Gastrocnemius medialis (tissue), 4 donors: ENCODE measurements around the gene XDH. TPM values are rescaled to one million over a fixed set of nuclear protein-coding genes. Genes with fewer than 3 reads are reported as not detected.

Experiments used
- ATAC-seq, 2 donors: fragments of 150-250 bp; one replicate each; pipeline ENCODE4 v1.9.1; 2016
- DNase-seq, 2 donors: peaks; one replicate each; pipeline ENCODE4 v3.0.0-alpha.2; 2019
- H3K27ac ChIP-seq, 4 donors: fragments of 200-600 bp; sonication (generic); 1 replicate in 1 of 4; 2 replicates in 3 of 4; pipeline ENCODE4 v1.5.1; 2016 to 2018; ENCODE audit warnings: mild to moderate bottlenecking in 2 of 4, moderate library complexity in 1 of 4
- H3K27me3 ChIP-seq, 3 donors: fragments of 200-600 bp; sonication (generic) in 2 of 3; 1 replicate in 1 of 3; 2 replicates in 2 of 3; pipeline versions ENCODE4 v1.5.1 to v1.6.0; 2016 to 2019; ENCODE audit warnings: mild to moderate bottlenecking in 1 of 3, moderate library complexity in 1 of 3
- H3K36me3 ChIP-seq, 2 donors: fragments of 200-600 bp; sonication (generic) in 1 of 2; one replicate each; pipeline ENCODE4 v1.5.1; 2017 to 2018
- H3K4me1 ChIP-seq, 2 donors: fragments of 200-600 bp; sonication (generic) in 1 of 2; one replicate each; pipeline ENCODE4 v1.5.1; 2016 to 2017; ENCODE audit warnings: mild to moderate bottlenecking in 2 of 2
- H3K4me3 ChIP-seq, 4 donors: fragments of 200-600 bp; sonication (generic) in 3 of 4; 1 replicate in 1 of 4; 2 replicates in 3 of 4; pipeline ENCODE4 v1.5.1; 2016 to 2019; ENCODE audit warnings: mild to moderate bottlenecking in 2 of 4
- H3K9me3 ChIP-seq, 3 donors: fragments of 200-600 bp; sonication (generic) in 2 of 3; 1 replicate in 1 of 3; 2 replicates in 2 of 3; pipeline ENCODE4 v1.5.1; 2016 to 2019
- CTCF ChIP-seq, 5 experiments: fragments of 450-650 bp in 3 of 5; fragments of 200-600 bp in 2 of 5; sonication (generic) in 2 of 5; IDR thresholded peaks in 4 of 5; conservative IDR thresholded peaks in 1 of 5; 1 replicate in 4 of 5; 2 replicates in 1 of 5; pipeline ENCODE4 v1.5.1; 2016 to 2019; ENCODE audit warnings: antibody characterized with exemption in 5 of 5, mild to moderate bottlenecking in 3 of 5, moderate library complexity in 3 of 5
- POLR2A ChIP-seq, 2 donors: fragments of 450-650 bp; IDR thresholded peaks; one replicate each; pipeline ENCODE4 v1.6.1; 2017; ENCODE audit warnings: antibody characterized with exemption in 2 of 2, mild to moderate bottlenecking in 2 of 2, moderate library complexity in 2 of 2
- in situ Hi-C, 4 donors: fragments of 200-750 bp; cut with MboI; loops; one replicate each; pipeline versions ENCODE4 v1.15.0 to v1.8.0; 2017; ENCODE audit warnings: low sequenced_read_pairs in 4 of 4
- intact Hi-C: fragments of 100-400 bp; cut with DNase I; formaldehyde crosslinking; loops from one replicate; pipeline ENCODE4 v1.15.1; 2023; ENCODE audit warnings: low total_unique reads
- total RNA-seq, 4 donors: library from RNA; depleted of rRNA; stranded (reverse); fragments of >200 nt; gene quantifications; one replicate each; pipeline versions ENCODE4 v1.1.0 to v1.2.3, GENCODE V29; 2016

The XDH gene
- total RNA-seq, 4 donors from 2014 or later = 0.05 to 0.29 (median 0.07) TPM; not detected in 1

GRCh38 chr2:31319406-31320175 is 95.0 kb downstream of the XDH start:
- no peaks in the 10 kb centered on the region for H3K9me3 ChIP-seq
- peaks cover 12 to 18% of the 10 kb centered on the region in 2 donors for H3K4me1 ChIP-seq
- no peaks in the 10 kb centered on the region for H3K36me3 ChIP-seq
- TF ChIP-seq CTCF (IDR thresholded peaks at IDR 0.05 in 4 of 5, conservative IDR thresholded peaks at IDR 0.05 in 1 of 5) = no peak
- no peak for TF ChIP-seq POLR2A (IDR thresholded peaks at IDR 0.05)
- H3K4me3 ChIP-seq = no peak overlapping the region
- H3K27ac ChIP-seq = peak overlapping the region; percentile 42 to 64 (median 54)
- peak; percentile 69 to 72 for ATAC-seq
- H3K27me3 ChIP-seq = no peaks in the 10 kb centered on the region
- DNase-seq = peak; percentile 45 to 72
- intact Hi-C loops = no loop called here
- in situ Hi-C loops = no loop called here

GRCh38 chr2:31318361-31319336 is 95.9 kb downstream of the XDH start:
- H3K36me3 ChIP-seq = no peaks in the 10 kb centered on the region
- no peaks in the 10 kb centered on the region for H3K9me3 ChIP-seq
- no peak overlapping the region for H3K4me3 ChIP-seq
- peak overlapping the region; percentile 44 to 64 (median 54) for H3K27ac ChIP-seq
- peak; percentile 16 to 48 for ATAC-seq
- no peaks in the 10 kb centered on the region for H3K27me3 ChIP-seq
- peak; percentile 20 to 48 for DNase-seq
- in situ Hi-C loops (no loop called here), intact Hi-C loops (no loop called here)
- TF ChIP-seq POLR2A (IDR thresholded peaks at IDR 0.05) (peak in 1 of 2 donors; percentile 22), CTCF (IDR thresholded peaks at IDR 0.05 in 4 of 5, conservative IDR thresholded peaks at IDR 0.05 in 1 of 5) (no peak)
- peaks cover 12 to 18% of the 10 kb centered on the region in 2 donors for H3K4me1 ChIP-seq

GRCh38 chr2:31317396-31317795 is 97.1 kb downstream of the XDH start:
- Histone ChIP-seq H3K4me1 (peaks cover 9% of the 10 kb centered on the region in 2 donors), H3K27me3 (no peaks in the 10 kb centered on the region), H3K9me3 (no peaks in the 10 kb centered on the region), H3K36me3 (no peaks in the 10 kb centered on the region), H3K27ac (no peak overlapping the region), H3K4me3 (no peak overlapping the region)
- in situ Hi-C loops = no loop called here
- ATAC-seq = no peak
- no peak for DNase-seq
- intact Hi-C loops = no loop called here
- TF ChIP-seq POLR2A (IDR thresholded peaks at IDR 0.05) (no peak), CTCF (IDR thresholded peaks at IDR 0.05 in 4 of 5, conservative IDR thresholded peaks at IDR 0.05 in 1 of 5) (no peak)

- no peaks in the 10 kb centered on the region for H3K9me3 ChIP-seq
- in situ Hi-C loops = no loop called here
- TF ChIP-seq POLR2A (IDR thresholded peaks at IDR 0.05) (no peak), CTCF (IDR thresholded peaks at IDR 0.05 in 4 of 5, conservative IDR thresholded peaks at IDR 0.05 in 1 of 5) (no peak)
These were observed 99.8 kb downstream of the XDH start for GRCh38 chr2:31314761-31315160.

More at GRCh38 chr2:31314761-31315160, 99.8 kb downstream of the XDH start:
- H3K27ac ChIP-seq = no peak overlapping the region
- DNase-seq (no peak), ATAC-seq (no peak)
- peaks cover 0 to 3% of the 10 kb centered on the region in 2 donors for H3K4me1 ChIP-seq
- no peak overlapping the region for H3K4me3 ChIP-seq
- no peaks in the 10 kb centered on the region for H3K27me3 ChIP-seq
- intact Hi-C loops = no loop called here
- no peaks in the 10 kb centered on the region for H3K36me3 ChIP-seq
